GM12864 (cell line): ENCODE results near the gene MFAP5.
A peak's percentile ranks its signal among the peaks of the same experiment; 100 is the strongest.

Source experiments
- DNase-seq: peaks from one replicate; pipeline ENCODE4 v3.0.0-alpha.2; 2011; ENCODE audit warnings: low read depth
- H3K4me3 ChIP-seq: 2 replicates; pipeline ENCODE4 v1.5.1; 2011; ENCODE audit warnings: mild to moderate bottlenecking, low read depth, low read length, control low read depth
- CTCF ChIP-seq: IDR thresholded peaks from 2 replicates; pipeline ENCODE4 v1.5.1; 2011; ENCODE audit warnings: low read depth, mild to moderate bottlenecking, moderate library complexity, low read length, control low read depth, inconsistent platforms; ENCODE audit errors: missing control alignments

MFAP5 gene

GRCh38 chr12:8664228-8664913 is 1.7 kb upstream of the MFAP5 start:
- TF ChIP-seq CTCF = no peak
- H3K4me3 ChIP-seq = no peak overlapping the region
- DNase-seq = no peak

- H3K4me3 ChIP-seq = no peak overlapping the region
- no peak for DNase-seq
- TF ChIP-seq CTCF = no peak
Observed at GRCh38 chr12:8661751-8662150, 875 bp downstream of the MFAP5 start.

GRCh38 chr12:8661016-8661415 is 1.6 kb downstream of the MFAP5 start:
- H3K4me3 ChIP-seq = no peak overlapping the region
- DNase-seq = no peak
- TF ChIP-seq CTCF = no peak

- DNase-seq = no peak
Observed at GRCh38 chr12:8658346-8658745, 4.3 kb downstream of the MFAP5 start.

GRCh38 chr12:8655421-8655820 is 7.2 kb downstream of the MFAP5 start:
- no peak for TF ChIP-seq CTCF
- no peak overlapping the region for H3K4me3 ChIP-seq
- no peak for DNase-seq

More at GRCh38 chr12:8658346-8658745, 4.3 kb downstream of the MFAP5 start:
- no peak overlapping the region for H3K4me3 ChIP-seq
- TF ChIP-seq CTCF = no peak

GRCh38 chr12:8648576-8649205 is 13.9 kb downstream of the MFAP5 start:
- TF ChIP-seq CTCF = no peak
- DNase-seq = peak; percentile 95

GRCh38 chr12:8647968-8648367 is 14.7 kb downstream of the MFAP5 start:
- DNase-seq = no peak
- H3K4me3 ChIP-seq = no peak overlapping the region
- no peak for TF ChIP-seq CTCF

More at GRCh38 chr12:8648576-8649205, 13.9 kb downstream of the MFAP5 start:
- H3K4me3 ChIP-seq = no peak overlapping the region
